SK-N-MC (cell line): ENCODE measurements around the gene DAB2.

Experiments used
- EZH2 ChIP-seq: fragments of 200-600 bp; sonication (generic); IDR thresholded peaks from one replicate; pipeline ENCODE4 v1.6.1; 2017; ENCODE audit warnings: antibody characterized with exemption
- POLR2AphosphoS5 ChIP-seq: IDR thresholded peaks from 2 replicates; pipeline ENCODE4 v1.6.1; 2012; ENCODE audit warnings: mild to moderate bottlenecking, low read depth, low read length, borderline replicate concordance

DNA sequence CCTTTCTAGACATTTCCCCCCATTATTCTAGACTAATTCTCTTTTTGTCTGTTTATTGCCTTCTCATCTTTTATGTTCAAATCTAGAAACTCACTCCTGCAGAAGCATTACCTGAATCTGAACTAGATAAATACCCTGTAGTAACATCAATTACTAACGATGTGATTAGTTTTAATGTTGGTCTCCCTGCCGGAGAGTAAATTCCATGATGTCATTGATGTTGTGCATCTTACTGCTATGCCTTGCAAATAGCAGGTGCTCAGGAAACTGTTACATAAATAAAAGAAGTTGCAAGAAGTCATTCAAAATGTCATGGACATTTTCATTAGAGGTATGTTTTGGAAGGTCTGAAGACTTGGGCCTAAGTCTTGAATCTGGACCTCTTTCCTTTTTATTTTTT, 37.5 kb downstream of the DAB2 start:
- TF ChIP-seq EZH2: no peak
- no peak for TF ChIP-seq POLR2AphosphoS5
